ENCODE results near the gene PAFAH1B1. TPM values are rescaled to one million over a fixed set of nuclear protein-coding genes. Genes with fewer than 3 reads are reported as not detected.

PAFAH1B1 gene
- total and polyA plus RNA-seq, 10 of the 15 experiments (the other 5 are each of a cell fraction or from before 2014, with no cell fraction given): 28.9 to 107 (median 49.1) TPM

DNA sequence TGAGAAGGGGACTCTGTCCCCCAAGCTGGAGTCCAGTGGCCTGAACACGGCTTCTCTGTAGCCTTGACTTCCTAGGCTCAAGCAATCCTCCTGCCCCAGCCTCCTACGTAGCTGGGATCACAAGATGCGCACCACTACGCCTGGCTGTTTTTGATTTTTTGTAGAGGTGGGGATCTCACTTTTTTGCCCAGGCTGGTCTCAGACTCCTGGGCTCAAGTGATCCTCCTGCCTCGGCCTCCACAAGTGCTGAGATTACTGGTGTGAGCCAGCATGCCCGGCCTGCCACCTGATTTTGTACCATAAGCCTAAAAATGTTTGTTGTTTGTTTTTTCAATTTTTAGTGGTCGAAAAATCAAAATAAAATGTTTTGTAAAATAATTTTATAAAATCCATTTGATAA lies 19.2 kb downstream of the PAFAH1B1 start:
- no peaks in the 10 kb centered on the region for H3K4me1 ChIP-seq (ENCODE audit: control insufficient read depth, insufficient read depth, low read length)
- CTCF ChIA-PET: no interaction called here
- DNase-seq (ENCODE audit: low read depth, low spot score) (no peak), ATAC-seq (no peak), FAIRE-seq (no peak)
- peaks cover 4 to 9% of the 10 kb centered on the region in 2 experiments for H3K36me3 ChIP-seq (ENCODE audit: control insufficient read depth in 2 of 2, insufficient read depth in 2 of 2, low read length in 1 of 2)
- H2AFZ ChIP-seq (ENCODE audit: control insufficient read depth, low read depth, low read length): no peak overlapping the region
- H3K9ac ChIP-seq (ENCODE audit: control insufficient read depth, insufficient read depth, low read length): no peak overlapping the region
- H3K27ac ChIP-seq (ENCODE audit: control insufficient read depth, insufficient read depth): no peak overlapping the region
- no TSS peak for BruUV-seq (replicated peaks)
- intact Hi-C loops (cut with micrococcal nuclease; ENCODE audit: unreplicated experiment): no loop called here
- WGBS (ENCODE audit: insufficient coverage, insufficient replicate concordance, low lambda C conversion rate, missing lambda C conversion rate): 84% methylated on average over 7 of the region's 7 CpGs
- H3K9me3 ChIP-seq (replicated peaks; ENCODE audit: control insufficient read depth, insufficient read depth, low read length): no peaks in the 10 kb centered on the region; the same call in 2 of the 3 replicates
- no peak overlapping the region for H3K4me2 ChIP-seq (ENCODE audit: control insufficient read depth, insufficient read depth)
- in situ Hi-C loops (cut with MboI): no loop called here
- RAD21 ChIA-PET (ENCODE audit: unreplicated experiment): no interaction called here
- POLR2A ChIA-PET: interaction anchor here (1.0 kb wide), 1 partner anchor 9 kb away, joined by 4 read pairs; no protein-coding TSS in a partner anchor
- peaks cover 87% of the 10 kb centered on the region for H3K79me2 ChIP-seq (ENCODE audit: control insufficient read depth, insufficient read depth, low read length)
- SMC1A ChIA-PET (ENCODE audit: uncharacterized antibody, unreplicated experiment): interaction anchor here (1.4 kb wide), 1 partner anchor 11 kb away, joined by 3 read pairs; no protein-coding TSS in a partner anchor
- no peaks in the 10 kb centered on the region for H3K27me3 ChIP-seq (replicated peaks in 1 of 2; ENCODE audit: control insufficient read depth in 2 of 2, insufficient read depth in 2 of 2, low read length in 1 of 2)
- H4K20me1 ChIP-seq (ENCODE audit: control insufficient read depth, insufficient read depth): peaks cover 2% of the 10 kb centered on the region; the same call in 1 of the 2 replicates
- H3K4me3 ChIP-seq: no peak overlapping the region
- no peak for TF ChIP-seq ZNF622 (IDR thresholded peaks at IDR 0.05)
- no peak for TF ChIP-seq FOXM1 (IDR thresholded peaks at IDR 0.05; ENCODE audit: low read depth, low read length)
- no peak for TF ChIP-seq NRF1 (conservative IDR thresholded peaks at IDR 0.05; ENCODE audit: low read depth, low read length)
- TF ChIP-seq CHD4 (IDR thresholded peaks at IDR 0.05): no peak
- TF ChIP-seq, protein P1, sequence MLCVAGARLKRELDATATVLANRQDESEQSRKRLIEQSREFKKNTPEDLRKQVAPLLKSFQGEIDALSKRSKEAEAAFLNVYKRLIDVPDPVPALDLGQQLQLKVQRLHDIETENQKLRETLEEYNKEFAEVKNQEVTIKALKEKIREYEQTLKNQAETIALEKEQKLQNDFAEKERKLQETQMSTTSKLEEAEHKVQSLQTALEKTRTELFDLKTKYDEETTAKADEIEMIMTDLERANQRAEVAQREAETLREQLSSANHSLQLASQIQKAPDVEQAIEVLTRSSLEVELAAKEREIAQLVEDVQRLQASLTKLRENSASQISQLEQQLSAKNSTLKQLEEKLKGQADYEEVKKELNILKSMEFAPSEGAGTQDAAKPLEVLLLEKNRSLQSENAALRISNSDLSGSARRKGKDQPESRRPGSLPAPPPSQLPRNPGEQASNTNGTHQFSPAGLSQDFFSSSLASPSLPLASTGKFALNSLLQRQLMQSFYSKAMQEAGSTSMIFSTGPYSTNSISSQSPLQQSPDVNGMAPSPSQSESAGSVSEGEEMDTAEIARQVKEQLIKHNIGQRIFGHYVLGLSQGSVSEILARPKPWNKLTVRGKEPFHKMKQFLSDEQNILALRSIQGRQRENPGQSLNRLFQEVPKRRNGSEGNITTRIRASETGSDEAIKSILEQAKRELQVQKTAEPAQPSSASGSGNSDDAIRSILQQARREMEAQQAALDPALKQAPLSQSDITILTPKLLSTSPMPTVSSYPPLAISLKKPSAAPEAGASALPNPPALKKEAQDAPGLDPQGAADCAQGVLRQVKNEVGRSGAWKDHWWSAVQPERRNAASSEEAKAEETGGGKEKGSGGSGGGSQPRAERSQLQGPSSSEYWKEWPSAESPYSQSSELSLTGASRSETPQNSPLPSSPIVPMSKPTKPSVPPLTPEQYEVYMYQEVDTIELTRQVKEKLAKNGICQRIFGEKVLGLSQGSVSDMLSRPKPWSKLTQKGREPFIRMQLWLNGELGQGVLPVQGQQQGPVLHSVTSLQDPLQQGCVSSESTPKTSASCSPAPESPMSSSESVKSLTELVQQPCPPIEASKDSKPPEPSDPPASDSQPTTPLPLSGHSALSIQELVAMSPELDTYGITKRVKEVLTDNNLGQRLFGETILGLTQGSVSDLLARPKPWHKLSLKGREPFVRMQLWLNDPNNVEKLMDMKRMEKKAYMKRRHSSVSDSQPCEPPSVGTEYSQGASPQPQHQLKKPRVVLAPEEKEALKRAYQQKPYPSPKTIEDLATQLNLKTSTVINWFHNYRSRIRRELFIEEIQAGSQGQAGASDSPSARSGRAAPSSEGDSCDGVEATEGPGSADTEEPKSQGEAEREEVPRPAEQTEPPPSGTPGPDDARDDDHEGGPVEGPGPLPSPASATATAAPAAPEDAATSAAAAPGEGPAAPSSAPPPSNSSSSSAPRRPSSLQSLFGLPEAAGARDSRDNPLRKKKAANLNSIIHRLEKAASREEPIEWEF (IDR thresholded peaks at IDR 0.05; ENCODE audit: insufficient replicate concordance, low read depth, low read length): no peak
- TF ChIP-seq, protein P2, sequence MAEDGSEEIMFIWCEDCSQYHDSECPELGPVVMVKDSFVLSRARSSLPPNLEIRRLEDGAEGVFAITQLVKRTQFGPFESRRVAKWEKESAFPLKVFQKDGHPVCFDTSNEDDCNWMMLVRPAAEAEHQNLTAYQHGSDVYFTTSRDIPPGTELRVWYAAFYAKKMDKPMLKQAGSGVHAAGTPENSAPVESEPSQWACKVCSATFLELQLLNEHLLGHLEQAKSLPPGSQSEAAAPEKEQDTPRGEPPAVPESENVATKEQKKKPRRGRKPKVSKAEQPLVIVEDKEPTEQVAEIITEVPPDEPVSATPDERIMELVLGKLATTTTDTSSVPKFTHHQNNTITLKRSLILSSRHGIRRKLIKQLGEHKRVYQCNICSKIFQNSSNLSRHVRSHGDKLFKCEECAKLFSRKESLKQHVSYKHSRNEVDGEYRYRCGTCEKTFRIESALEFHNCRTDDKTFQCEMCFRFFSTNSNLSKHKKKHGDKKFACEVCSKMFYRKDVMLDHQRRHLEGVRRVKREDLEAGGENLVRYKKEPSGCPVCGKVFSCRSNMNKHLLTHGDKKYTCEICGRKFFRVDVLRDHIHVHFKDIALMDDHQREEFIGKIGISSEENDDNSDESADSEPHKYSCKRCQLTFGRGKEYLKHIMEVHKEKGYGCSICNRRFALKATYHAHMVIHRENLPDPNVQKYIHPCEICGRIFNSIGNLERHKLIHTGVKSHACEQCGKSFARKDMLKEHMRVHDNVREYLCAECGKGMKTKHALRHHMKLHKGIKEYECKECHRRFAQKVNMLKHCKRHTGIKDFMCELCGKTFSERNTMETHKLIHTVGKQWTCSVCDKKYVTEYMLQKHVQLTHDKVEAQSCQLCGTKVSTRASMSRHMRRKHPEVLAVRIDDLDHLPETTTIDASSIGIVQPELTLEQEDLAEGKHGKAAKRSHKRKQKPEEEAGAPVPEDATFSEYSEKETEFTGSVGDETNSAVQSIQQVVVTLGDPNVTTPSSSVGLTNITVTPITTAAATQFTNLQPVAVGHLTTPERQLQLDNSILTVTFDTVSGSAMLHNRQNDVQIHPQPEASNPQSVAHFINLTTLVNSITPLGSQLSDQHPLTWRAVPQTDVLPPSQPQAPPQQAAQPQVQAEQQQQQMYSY (CRISPR knock-in tag; IDR thresholded peaks at IDR 0.05): no peak
- no peak for TF ChIP-seq STAT3 (IDR thresholded peaks at IDR 0.05; ENCODE audit: low read depth, low read length)
- no peak for TF ChIP-seq ZNF384 (IDR thresholded peaks at IDR 0.05; ENCODE audit: borderline replicate concordance, low read depth, low read length)
- TF ChIP-seq, protein P3, sequence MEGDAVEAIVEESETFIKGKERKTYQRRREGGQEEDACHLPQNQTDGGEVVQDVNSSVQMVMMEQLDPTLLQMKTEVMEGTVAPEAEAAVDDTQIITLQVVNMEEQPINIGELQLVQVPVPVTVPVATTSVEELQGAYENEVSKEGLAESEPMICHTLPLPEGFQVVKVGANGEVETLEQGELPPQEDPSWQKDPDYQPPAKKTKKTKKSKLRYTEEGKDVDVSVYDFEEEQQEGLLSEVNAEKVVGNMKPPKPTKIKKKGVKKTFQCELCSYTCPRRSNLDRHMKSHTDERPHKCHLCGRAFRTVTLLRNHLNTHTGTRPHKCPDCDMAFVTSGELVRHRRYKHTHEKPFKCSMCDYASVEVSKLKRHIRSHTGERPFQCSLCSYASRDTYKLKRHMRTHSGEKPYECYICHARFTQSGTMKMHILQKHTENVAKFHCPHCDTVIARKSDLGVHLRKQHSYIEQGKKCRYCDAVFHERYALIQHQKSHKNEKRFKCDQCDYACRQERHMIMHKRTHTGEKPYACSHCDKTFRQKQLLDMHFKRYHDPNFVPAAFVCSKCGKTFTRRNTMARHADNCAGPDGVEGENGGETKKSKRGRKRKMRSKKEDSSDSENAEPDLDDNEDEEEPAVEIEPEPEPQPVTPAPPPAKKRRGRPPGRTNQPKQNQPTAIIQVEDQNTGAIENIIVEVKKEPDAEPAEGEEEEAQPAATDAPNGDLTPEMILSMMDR (IDR thresholded peaks at IDR 0.05 in 2 of 3, conservative IDR thresholded peaks at IDR 0.05 in 1 of 3; ENCODE audit: control insufficient read depth in 2 of 3, extremely low read depth in 1 of 3, insufficient read depth in 1 of 3, low read depth in 3 of 3, low read length in 3 of 3): no peak
- TF ChIP-seq MXI1 (IDR thresholded peaks at IDR 0.05; ENCODE audit: low read depth, low read length): no peak
- TF ChIP-seq MTA2 (IDR thresholded peaks at IDR 0.05; ENCODE audit: low read depth): no peak
- TF ChIP-seq, protein P4, sequence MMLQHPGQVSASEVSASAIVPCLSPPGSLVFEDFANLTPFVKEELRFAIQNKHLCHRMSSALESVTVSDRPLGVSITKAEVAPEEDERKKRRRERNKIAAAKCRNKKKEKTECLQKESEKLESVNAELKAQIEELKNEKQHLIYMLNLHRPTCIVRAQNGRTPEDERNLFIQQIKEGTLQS (IDR thresholded peaks at IDR 0.05; ENCODE audit: borderline replicate concordance, extremely low read depth, low read depth, low read length): no peak
- TF ChIP-seq SPI1 (IDR thresholded peaks at IDR 0.05; ENCODE audit: borderline replicate concordance, insufficient read depth, low read depth, low read length): no peak
